ENCODE measurements around the gene RNU4-1. TPM values are rescaled to one million over a fixed set of nuclear protein-coding genes. Genes with fewer than 3 reads are reported as not detected.
A peak's percentile ranks its signal among the peaks of the same experiment; 100 is the strongest.

RNU4-1 gene
- total and polyA plus RNA-seq, 9 of the 15 experiments (the other 6 are each of a cell fraction or from before 2014, with no cell fraction given) = under 0.01 to 19,719 (median 3,563) TPM; not detected in 4

- TF ChIP-seq ZBTB40 (IDR thresholded peaks at IDR 0.05) (peak; percentile 44; the same call in 1 of the 2 replicates), ZBTB40 (CRISPR knock-in tag; IDR thresholded peaks at IDR 0.05) (no peak), IRF9 (tag; IDR thresholded peaks at IDR 0.05) (no peak), POLR2AphosphoS5 (IDR thresholded peaks at IDR 0.05; ENCODE audit: control insufficient read depth, insufficient read depth, low read depth, low read length) (0 out of 2 replicates have a peak, but pooled peaks have one; percentile 0), KDM5B (IDR thresholded peaks at IDR 0.05; ENCODE audit: insufficient replicate concordance, low read depth, low read length) (peak; percentile 5), GATA2 (CRISPR knock-in tag; IDR thresholded peaks at IDR 0.05) (no peak), UBTF (IDR thresholded peaks at IDR 0.05; ENCODE audit: borderline replicate concordance in 1 of 2, low read depth in 2 of 2, low read length in 2 of 2) (0 out of 4 replicates have a peak, but pooled peaks of 1 of the 2 experiments have one; percentile 50), SMAD1 (IDR thresholded peaks at IDR 0.05; ENCODE audit: low read depth, low read length, partially characterized antibody) (no peak), TBL1XR1 (IDR thresholded peaks at IDR 0.05; ENCODE audit: low read length in 2 of 2) (no peak), THRAP3 (IDR thresholded peaks at IDR 0.05; ENCODE audit: borderline replicate concordance) (no peak), POLR3G (IDR thresholded peaks at IDR 0.05; ENCODE audit: extremely low read depth, insufficient read length, insufficient replicate concordance) (no peak), ZFX (CRISPR knock-in tag; IDR thresholded peaks at IDR 0.05) (no peak), SAP30 (IDR thresholded peaks at IDR 0.05; ENCODE audit: borderline replicate concordance, insufficient read depth, low read depth, low read length, poor library complexity, severe bottlenecking) (peak; percentile 24), PRMT5 (CRISPR knock-in tag; IDR thresholded peaks at IDR 0.05) (no peak), HOXB6 (CRISPR knock-in tag; IDR thresholded peaks at IDR 0.05; ENCODE audit: borderline replicate concordance) (no peak)
Observed at GRCh38 chr12:120264904-120265472, 28.0 kb downstream of the RNU4-1 start (continued).
